HepG2 (cell line): ENCODE data around the gene COL4A6. TPM values are rescaled to one million over a fixed set of nuclear protein-coding genes. Genes with fewer than 3 reads are reported as not detected.

ENCODE experiments used
- ATAC-seq: fragments of 200-7000 bp; cut with Tn5 transposase; 3 replicates; pipeline ENCODE4 v1.9.1; 2020; ENCODE audit warnings: mild to moderate bottlenecking, moderate library complexity
- BruUV-seq: library from RNA; stranded (reverse); fragments of 400-500 nt; replicated peaks from 2 replicates; lab custom pipeline; 2021; lab: Mats Ljungman, UMichigan
- CTCF ChIA-PET: fragments of 300-600 bp; formaldehyde crosslinking; extraction: SDS; loops from one replicate; lab custom pipeline; 2021; ENCODE audit warnings: low total read pairs, inconsistent platforms, low intra/inter-chr PET ratio; lab: Yijun Ruan, JAX
- POLR2A ChIA-PET: fragments of 350-600 bp; sonication (Branson Sonifier 250); formaldehyde crosslinking; loops from one replicate; lab custom pipeline; 2020; ENCODE audit warnings: antibody characterized with exemption, inconsistent platforms; lab: Yijun Ruan, JAX
- DNase-seq: peaks from one replicate; pipeline ENCODE4 v3.0.0-alpha.2; 2015; ENCODE audit warnings: low spot score
- FAIRE-seq: peaks from 3 replicates; lab custom pipeline; 2011; peaks lifted over from hg19 to GRCh38; lab: Jason Lieb, UNC
- H2AFZ ChIP-seq: one replicate; pipeline ENCODE4 v1.6.1; 2011; ENCODE audit warnings: low read length, inconsistent platforms
- H3K27ac ChIP-seq: fragments of 300-600 bp; 3 replicates; pipeline ENCODE4 v1.8.0; 2011; ENCODE audit warnings: mixed run types, mild to moderate bottlenecking, mixed read lengths, low read length, inconsistent platforms; ENCODE audit not compliant: insufficient read depth; ENCODE audit errors: extremely low read length
- H3K27me3 ChIP-seq, 2 experiments: fragments of 200-600 bp in 1 of 2; 2 replicates in 1 of 2; 3 replicates in 1 of 2; pipeline versions ENCODE4 v1.6.0 to v1.8.0; 2011; ENCODE audit warnings: low read length in 2 of 2, mild to moderate bottlenecking in 2 of 2, moderate library complexity in 2 of 2, inconsistent platforms in 1 of 2; ENCODE audit not compliant: insufficient read depth in 2 of 2, control insufficient read depth in 1 of 2
- H3K36me3 ChIP-seq, 2 experiments: fragments of 200-600 bp in 1 of 2; replicated peaks in 1 of 2; 2 replicates in 1 of 2; 3 replicates in 1 of 2; pipeline versions ENCODE4 v1.5.1 to v1.8.0; 2011; ENCODE audit warnings: low read length in 2 of 2, inconsistent platforms in 1 of 2; ENCODE audit not compliant: insufficient read depth in 2 of 2, control insufficient read depth in 1 of 2
- H3K4me1 ChIP-seq: 2 replicates; pipeline ENCODE4 v1.5.1; 2012; ENCODE audit warnings: low read length, inconsistent platforms; ENCODE audit not compliant: insufficient read depth
- H3K4me2 ChIP-seq: 2 replicates; pipeline ENCODE4 v1.6.0; 2011; ENCODE audit warnings: low read depth, low read length, inconsistent platforms
- H3K4me3 ChIP-seq, 3 experiments: fragments of 200-600 bp in 1 of 3; sonication (generic), shearing (Covaris generic) in 1 of 3; replicated peaks in 1 of 3; 2 replicates each; pipeline ENCODE4 v1.5.1; 2011 to 2016; ENCODE audit warnings: low read length in 3 of 3, inconsistent platforms in 2 of 3, low read depth in 2 of 3, mild to moderate bottlenecking in 2 of 3, control low read depth in 1 of 3, mixed read lengths in 1 of 3; ENCODE audit not compliant: insufficient read depth in 1 of 3
- H3K79me2 ChIP-seq: one replicate; pipeline ENCODE4 v1.6.1; 2011; ENCODE audit warnings: low read length, inconsistent platforms; ENCODE audit not compliant: insufficient read depth
- H3K9ac ChIP-seq: 2 replicates; pipeline ENCODE4 v1.6.0; 2011; ENCODE audit warnings: mild to moderate bottlenecking, low read depth, low read length, inconsistent platforms; ENCODE audit not compliant: insufficient read depth
- H3K9me3 ChIP-seq: 2 replicates; pipeline ENCODE4 v1.5.1; 2012; ENCODE audit warnings: mild to moderate bottlenecking, low read length
- H4K20me1 ChIP-seq: 2 replicates; pipeline ENCODE4 v1.6.0; 2011; ENCODE audit warnings: inconsistent platforms, mild to moderate bottlenecking, low read length, moderate library complexity; ENCODE audit not compliant: insufficient read depth
- ADNP ChIP-seq: sonication (generic); formaldehyde crosslinking; IDR thresholded peaks from 2 replicates; pipeline ENCODE4 v1.4.0; 2020; ENCODE audit warnings: missing genetic modification reagents
- ATF7 ChIP-seq, 2 experiments: fragments of 450-650 bp in 1 of 2; sonication (generic) in 1 of 2; formaldehyde crosslinking in 1 of 2; IDR thresholded peaks; 2 replicates each; pipeline versions ENCODE4 v1.4.0 to v1.6.1; 2016 to 2020; ENCODE audit warnings: antibody characterized with exemption in 1 of 2, mild to moderate bottlenecking in 1 of 2, missing genetic modification reagents in 1 of 2
- BORCS8-MEF2B ChIP-seq: sonication (generic); formaldehyde crosslinking; IDR thresholded peaks from 2 replicates; pipeline ENCODE4 v1.8.0; 2022; ENCODE audit warnings: mild to moderate bottlenecking, missing genetic modification reagents
- CAMTA2 ChIP-seq: sonication (generic); formaldehyde crosslinking; IDR thresholded peaks from 2 replicates; pipeline ENCODE4 v1.4.0; 2020; ENCODE audit warnings: mild to moderate bottlenecking, missing genetic modification reagents, borderline replicate concordance
- CEBPB ChIP-seq: IDR thresholded peaks from 2 replicates; pipeline ENCODE4 v1.6.1; 2011; ENCODE audit warnings: low read depth, low read length, improper control_type of control experiment, borderline replicate concordance
- CEBPG ChIP-seq: IDR thresholded peaks from 2 replicates; pipeline ENCODE4 v1.6.1; 2016
- HNRNPH1 ChIP-seq: fragments of 200-400 bp; formaldehyde crosslinking; optimal IDR thresholded peaks from 2 replicates; pipeline ENCODE3; 2017; ENCODE audit warnings: mild to moderate bottlenecking, low read depth, low read length
- IRX3 ChIP-seq: sonication (generic); formaldehyde crosslinking; IDR thresholded peaks from 2 replicates; pipeline ENCODE4 v1.8.1; 2023; ENCODE audit warnings: mild to moderate bottlenecking, low read depth, missing genetic modification reagents, borderline replicate concordance
- JUND ChIP-seq: sonication (generic); formaldehyde crosslinking; IDR thresholded peaks from 2 replicates; pipeline ENCODE4 v1.8.0; 2022; ENCODE audit warnings: mild to moderate bottlenecking, missing genetic modification reagents
- PITX1 ChIP-seq: sonication (generic); formaldehyde crosslinking; IDR thresholded peaks from 2 replicates; pipeline ENCODE4 v1.5.1; 2020; ENCODE audit warnings: mild to moderate bottlenecking, missing genetic modification reagents
- TAF15 ChIP-seq: fragments of 200-400 bp; formaldehyde crosslinking; IDR thresholded peaks from one replicate; pipeline ENCODE4 v1.6.1; 2018; ENCODE audit warnings: mild to moderate bottlenecking, low read depth, low read length; ENCODE audit not compliant: poor library complexity, severe bottlenecking
- ZC3H4 ChIP-seq: sonication (generic); formaldehyde crosslinking; IDR thresholded peaks from 2 replicates; pipeline ENCODE4 v1.4.0; 2020; ENCODE audit warnings: missing genetic modification reagents, borderline replicate concordance
- ZNF232 ChIP-seq: sonication (generic); formaldehyde crosslinking; IDR thresholded peaks from 2 replicates; pipeline ENCODE4 v1.4.0; 2020; ENCODE audit warnings: missing genetic modification reagents, borderline replicate concordance
- ZNF468 ChIP-seq: sonication (generic); formaldehyde crosslinking; IDR thresholded peaks from 2 replicates; pipeline ENCODE4 v1.8.0; 2022; ENCODE audit warnings: mild to moderate bottlenecking, moderate library complexity, missing genetic modification reagents
- ZNF564 ChIP-seq: sonication (generic); formaldehyde crosslinking; IDR thresholded peaks from 2 replicates; pipeline ENCODE4 v1.8.1; 2023; ENCODE audit warnings: mild to moderate bottlenecking, missing genetic modification reagents
- ZNF569 ChIP-seq: sonication (generic); formaldehyde crosslinking; IDR thresholded peaks from 2 replicates; pipeline ENCODE4 v1.5.0; 2020; ENCODE audit warnings: mild to moderate bottlenecking, missing genetic modification reagents, moderate library complexity, borderline replicate concordance
- WGBS: methylation state at CpG from one replicate; pipeline ENCODE4 v1.1.6; 2017; ENCODE audit warnings: low lambda C conversion rate; 5-methylcytosine and 5-hydroxymethylcytosine counted together
- in situ Hi-C: cut with HindIII; loops from 2 replicates; pipeline ENCODE4 v1.10.0; 2017; ENCODE audit warnings: low pct_unique_long_range_greater_than_20kb; ENCODE audit not compliant: extremely low pct_ligation_motif_present
- intact Hi-C: fragments of 100-400 bp; cut with micrococcal nuclease; formaldehyde crosslinking; loops from one replicate; pipeline ENCODE4 v1.10.0; 2022; ENCODE audit not compliant: unreplicated experiment
- polyA plus RNA-seq, 8 experiments: library from polyadenylated mRNA; depleted of rRNA in 3 of 8; stranded (reverse) in 7 of 8; unstranded in 1 of 8; fragments of >200 nt; fragmentation: Illumina TruSeq in 4 of 8; extraction: Trizol in 4 of 8; gene quantifications; 2 replicates each; pipeline versions ENCODE4 v1.2.1 to v1.2.3, GENCODE V29; 2011 to 2016; ENCODE audit warnings: low read depth in 4 of 8, missing spikeins in 1 of 8, mixed read lengths in 1 of 8; ENCODE audit not compliant: insufficient read depth in 1 of 8
- total RNA-seq, 5 experiments: library from RNA; depleted of rRNA; stranded (reverse); fragments of >200 nt; fragmentation: Illumina TruSeq; extraction: Trizol; gene quantifications; 2 replicates each; pipeline ENCODE4 v1.2.3, GENCODE V29; 2016; ENCODE audit warnings: low read depth in 1 of 5
- TF ChIP-seq, protein P1 (sequence below): conservative IDR thresholded peaks from 2 replicates; pipeline ENCODE4 v1.6.1; 2018; ENCODE audit warnings: missing genetic modification reagents

COL4A6 gene
- total and polyA plus RNA-seq, 2 of the 13 experiments (the other 11 are each of a cell fraction or from before 2014, with no cell fraction given), result 4.5 to 8.2 TPM

- Histone ChIP-seq H4K20me1 (no peaks in the 10 kb centered on the region), H3K9ac (no peak overlapping the region), H3K27me3 (no peaks in the 10 kb centered on the region), H3K79me2 (no peaks in the 10 kb centered on the region), H3K4me1 (no peaks in the 10 kb centered on the region), H3K4me2 (no peak overlapping the region), H3K4me3 (no peak overlapping the region), H3K9me3 (no peaks in the 10 kb centered on the region), H2AFZ (no peak overlapping the region), H3K27ac (no peak overlapping the region), H3K36me3 (no peaks in the 10 kb centered on the region)
- ATAC-seq (no peak), FAIRE-seq (no peak), DNase-seq (no peak)
- POLR2A ChIA-PET, result no interaction called here
- CTCF ChIA-PET, result no interaction called here
- in situ Hi-C loops (no loop called here), intact Hi-C loops (no loop called here)
- no TSS peak for BruUV-seq
- no peak for TF ChIP-seq ADNP (CRISPR knock-in tag)
- no peak for TF ChIP-seq ZNF564 (CRISPR knock-in tag)
- TF ChIP-seq ZNF569 (CRISPR knock-in tag), result no peak
- TF ChIP-seq, protein P1, sequence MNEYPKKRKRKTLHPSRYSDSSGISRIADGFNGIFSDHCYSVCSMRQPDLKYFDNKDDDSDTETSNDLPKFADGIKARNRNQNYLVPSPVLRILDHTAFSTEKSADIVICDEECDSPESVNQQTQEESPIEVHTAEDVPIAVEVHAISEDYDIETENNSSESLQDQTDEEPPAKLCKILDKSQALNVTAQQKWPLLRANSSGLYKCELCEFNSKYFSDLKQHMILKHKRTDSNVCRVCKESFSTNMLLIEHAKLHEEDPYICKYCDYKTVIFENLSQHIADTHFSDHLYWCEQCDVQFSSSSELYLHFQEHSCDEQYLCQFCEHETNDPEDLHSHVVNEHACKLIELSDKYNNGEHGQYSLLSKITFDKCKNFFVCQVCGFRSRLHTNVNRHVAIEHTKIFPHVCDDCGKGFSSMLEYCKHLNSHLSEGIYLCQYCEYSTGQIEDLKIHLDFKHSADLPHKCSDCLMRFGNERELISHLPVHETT (CRISPR knock-in tag), result no peak
- TF ChIP-seq ZC3H4 (CRISPR knock-in tag), result no peak
- 94% methylated on average over 3 of the region's 3 CpGs for WGBS
Measured at GRCh38 chrX:108453841-108454240, 15.6 kb upstream of the COL4A6 start.

GRCh38 chrX:108447303-108447702 lies 9.1 kb upstream of the COL4A6 start:
- H3K4me2 ChIP-seq, result no peak overlapping the region

More at GRCh38 chrX:108447303-108447702, 9.1 kb upstream of the COL4A6 start:
- FAIRE-seq (no peak), DNase-seq (peak; percentile 59), ATAC-seq (no peak)
- in situ Hi-C loops (no loop called here), intact Hi-C loops (no loop called here)
- Histone ChIP-seq H3K27ac (no peak overlapping the region), H3K4me1 (peaks cover 18% of the 10 kb centered on the region; the same call in 1 of the 2 replicates), H3K27me3 (no peaks in the 10 kb centered on the region), H4K20me1 (no peaks in the 10 kb centered on the region), H3K9ac (no peak overlapping the region), H3K79me2 (peaks cover 11% of the 10 kb centered on the region), H3K36me3 (no peaks in the 10 kb centered on the region), H2AFZ (no peak overlapping the region), H3K4me3 (no peak overlapping the region), H3K9me3 (no peaks in the 10 kb centered on the region)
- BruUV-seq, result no TSS peak
- POLR2A ChIA-PET, result interaction anchor here (1.5 kb wide), 1 partner anchor 9 kb away, joined by 3 read pairs; the partner anchor contains the start of gene COL4A6
- CTCF ChIA-PET, result no interaction called here
- no peak for TF ChIP-seq ZNF468 (CRISPR knock-in tag)
- TF ChIP-seq CAMTA2 (CRISPR knock-in tag), result no peak
- TF ChIP-seq ZNF232 (CRISPR knock-in tag), result no peak
- TF ChIP-seq HNRNPH1, result no peak
- peak; percentile 86 for TF ChIP-seq CEBPB
- no peak for TF ChIP-seq BORCS8-MEF2B (CRISPR knock-in tag)
- TF ChIP-seq TAF15, result no peak
- TF ChIP-seq CEBPG (CRISPR knock-in tag), result peak; percentile 58
- no peak for TF ChIP-seq JUND (CRISPR knock-in tag)
- TF ChIP-seq IRX3 (CRISPR knock-in tag), result no peak
- no peak for TF ChIP-seq PITX1
- TF ChIP-seq ATF7 (IDR thresholded peaks at IDR 0.05), result peak; percentile 36; the same call in 1 of the 2 replicates
- TF ChIP-seq ATF7 (CRISPR knock-in tag; IDR thresholded peaks at IDR 0.05), result no peak
- WGBS, result 73% methylated on average over 2 of the region's 2 CpGs
